ENCODE results near the gene CYP3A5.
"Not testable (repeated sequence)": the region's sequence is repeated elsewhere in the genome, so short reads cannot be mapped to it uniquely, and the experiment has no call there.

Gene CYP3A5

GRCh38 chr7:99709838-99710578 lies 30.2 kb upstream of the CYP3A5 start:
- CTCF ChIA-PET: interaction anchor here (1.0 kb wide), 1 partner anchor 12 kb away, joined by 3 read pairs; no protein-coding TSS in a partner anchor
- TF ChIP-seq CTCF (IDR thresholded peaks at IDR 0.05; ENCODE audit: control extremely low read depth, extremely low read depth, low read depth, missing control alignments): no peak
- no peak for DNase-seq (ENCODE audit: extremely low spot score)
- POLR2A ChIA-PET: no interaction called here

GRCh38 chr7:99709260-99709659 lies 29.5 kb upstream of the CYP3A5 start:
- ChIA-PET CTCF (no interaction called here), POLR2A (no interaction called here)
- no peak for DNase-seq (ENCODE audit: extremely low spot score)
- no peak for TF ChIP-seq CTCF (IDR thresholded peaks at IDR 0.05; ENCODE audit: control extremely low read depth, extremely low read depth, low read depth, missing control alignments)

- no peak for TF ChIP-seq CTCF (IDR thresholded peaks at IDR 0.05; ENCODE audit: control extremely low read depth, extremely low read depth, low read depth, missing control alignments)
- DNase-seq (ENCODE audit: extremely low spot score): no peak
- POLR2A ChIA-PET: no interaction called here
- CTCF ChIA-PET: no interaction called here
Measured at GRCh38 chr7:99707096-99707495, 27.3 kb upstream of the CYP3A5 start.

- no peak for DNase-seq (ENCODE audit: extremely low spot score)
- ChIA-PET CTCF (no interaction called here), POLR2A (no interaction called here)
- TF ChIP-seq CTCF (IDR thresholded peaks at IDR 0.05; ENCODE audit: control extremely low read depth, extremely low read depth, low read depth, missing control alignments): no peak
Measured at GRCh38 chr7:99699946-99700345, 20.1 kb upstream of the CYP3A5 start.

DNA sequence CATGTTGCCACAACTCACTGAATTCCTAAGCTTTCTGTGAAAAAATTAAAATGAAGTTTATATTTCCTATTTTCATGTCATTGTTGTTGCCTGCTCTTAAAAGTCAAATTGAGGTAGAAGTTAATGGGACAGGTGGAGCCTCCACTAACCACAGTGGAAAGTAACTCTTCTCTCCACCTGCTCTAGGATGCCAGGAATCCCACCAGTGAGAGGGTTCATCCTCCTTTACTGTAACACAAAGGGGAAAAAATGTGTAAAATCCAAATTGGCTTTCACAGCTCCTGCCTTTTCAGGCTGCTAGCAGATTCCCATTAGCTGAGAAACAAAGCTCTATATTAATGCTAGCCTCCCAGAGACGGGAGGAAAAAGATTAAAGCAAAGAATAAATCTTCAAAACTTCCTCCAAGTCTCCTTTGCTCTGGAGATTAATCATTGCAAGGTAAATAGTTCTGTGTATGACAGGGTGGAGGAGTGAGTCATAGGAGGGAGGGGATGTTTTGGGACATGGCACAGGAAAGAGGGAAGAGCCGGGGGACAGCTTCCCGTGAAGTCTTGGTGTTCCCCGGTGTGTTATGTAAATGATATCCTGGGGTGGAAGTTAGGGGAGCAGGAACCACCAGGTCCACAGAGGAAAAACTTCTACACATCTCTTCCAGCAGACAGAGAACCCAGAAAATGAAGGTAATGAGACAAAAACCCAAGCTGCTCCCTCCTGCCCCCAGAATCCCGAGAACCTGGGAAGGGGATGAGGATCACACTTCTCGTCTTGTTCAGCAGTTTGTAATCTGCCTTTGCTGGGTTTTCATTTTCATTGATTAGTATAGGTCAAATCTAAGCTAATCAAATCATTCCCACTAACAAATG lies 19.3 kb upstream of the CYP3A5 start:
- CTCF ChIA-PET; POLR2A ChIA-PET; DNase-seq (ENCODE audit: extremely low spot score): not testable (repeated sequence)

DNA sequence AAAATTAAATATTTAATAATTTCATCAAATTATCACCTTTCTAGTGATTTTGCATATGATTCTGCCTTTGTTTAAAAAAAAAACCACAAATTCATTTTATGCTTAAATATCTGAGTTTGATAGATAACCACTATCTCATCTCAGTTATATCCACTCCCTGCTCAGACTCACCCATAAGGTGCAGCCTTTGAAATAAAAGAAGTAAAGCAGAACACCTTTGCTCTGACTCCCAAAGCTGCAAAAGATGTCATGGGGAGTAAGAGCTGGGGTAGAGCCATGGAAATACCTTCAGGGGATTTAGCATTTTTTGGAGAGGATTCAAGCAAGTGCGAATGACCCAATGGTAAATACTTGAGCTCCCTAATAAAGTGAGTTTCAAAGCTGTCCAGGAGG lies 15.1 kb upstream of the CYP3A5 start:
- TF ChIP-seq CTCF (IDR thresholded peaks at IDR 0.05; ENCODE audit: control extremely low read depth, extremely low read depth, low read depth, missing control alignments): no peak
- ChIA-PET POLR2A (no interaction called here), CTCF (interaction anchor here (1.4 kb wide), 1 partner anchor 14 kb away, joined by 5 read pairs; no protein-coding TSS in a partner anchor)
- no peak for DNase-seq (ENCODE audit: extremely low spot score)

All from GM10248 (cell line).